ENCODE measurements around the gene ABCD4.

The ABCD4 gene

GRCh38 chr14:74238974-74239847, 63.5 kb downstream of the ABCD4 start, which contains the start of gene VSX2:
TSS of gene VSX2 (plus strand) at chr14:74239449. CDS start at chr14:74239562, 113 bp downstream.
- H3K9me3 ChIP-seq (ENCODE audit: control insufficient read depth in 1 of 2, low read length in 2 of 2): no peaks in the 10 kb centered on the region
- no peaks in the 10 kb centered on the region for H3K36me3 ChIP-seq (ENCODE audit: control insufficient read depth in 1 of 2, insufficient read depth in 2 of 2, low read length in 2 of 2)
- peaks cover 0 to 13% of the 10 kb centered on the region in 2 donors for H3K4me1 ChIP-seq (ENCODE audit: control insufficient read depth in 1 of 2, insufficient read depth in 2 of 2, low read length in 2 of 2)
- peaks cover 67 to 77% of the 10 kb centered on the region in 2 donors for H3K27me3 ChIP-seq (ENCODE audit: control insufficient read depth in 1 of 2, insufficient read depth in 2 of 2, low read length in 2 of 2)
- H3K9ac ChIP-seq (ENCODE audit: low read depth in 1 of 2, low read length in 2 of 2): no peak within 1 kb of the TSS
- peak within 1 kb of the TSS in 1 of 2 donors; percentile 7 for H3K4me3 ChIP-seq (ENCODE audit: low read depth in 1 of 2, low read length in 2 of 2)
- no peak within 1 kb of the TSS for H3K27ac ChIP-seq (ENCODE audit: low read depth, low read length)

DNA sequence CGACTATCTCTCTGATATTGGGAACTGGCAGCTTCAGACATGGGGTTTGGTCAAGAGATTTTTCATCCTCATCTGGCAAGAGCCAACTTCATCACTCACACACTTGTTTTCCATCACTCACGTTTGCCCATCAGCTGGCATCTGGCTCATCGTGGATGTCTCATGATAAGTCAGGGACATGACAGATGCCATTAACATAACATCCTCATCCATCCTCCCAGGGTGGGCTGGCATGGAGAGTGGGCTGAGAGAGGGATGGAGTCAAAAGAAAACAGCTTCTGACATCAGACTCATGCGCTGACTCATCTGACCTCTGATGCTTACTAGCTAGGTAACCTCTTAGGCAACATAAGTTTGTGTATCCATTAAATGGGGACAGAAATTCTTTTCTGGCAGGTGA, 65.3 kb downstream of the ABCD4 start:
- no peaks in the 10 kb centered on the region for H3K36me3 ChIP-seq (ENCODE audit: control insufficient read depth in 1 of 2, insufficient read depth in 2 of 2, low read length in 2 of 2)
- H3K27ac ChIP-seq (ENCODE audit: low read depth, low read length): no peak overlapping the region
- no peak overlapping the region for H3K9ac ChIP-seq (ENCODE audit: low read depth in 1 of 2, low read length in 2 of 2)
- peaks cover 0 to 13% of the 10 kb centered on the region in 2 donors for H3K4me1 ChIP-seq (ENCODE audit: control insufficient read depth in 1 of 2, insufficient read depth in 2 of 2, low read length in 2 of 2)
- H3K4me3 ChIP-seq (ENCODE audit: low read depth in 1 of 2, low read length in 2 of 2): no peak overlapping the region
- H3K27me3 ChIP-seq (ENCODE audit: control insufficient read depth in 1 of 2, insufficient read depth in 2 of 2, low read length in 2 of 2): peaks cover 50 to 63% of the 10 kb centered on the region in 2 donors
- H3K9me3 ChIP-seq (ENCODE audit: control insufficient read depth in 1 of 2, low read length in 2 of 2): no peaks in the 10 kb centered on the region

Measured in duodenal mucosa (tissue), 2 donors.